Thyroid gland (tissue), 4 donors: Measurements from ENCODE around the gene HOMER3.

Source experiments
- CTCF ChIP-seq, 6 experiments: fragments of 200-600 bp in 3 of 6; fragments of 450-650 bp in 3 of 6; sonication (generic) in 3 of 6; IDR thresholded peaks; one replicate each; pipeline ENCODE4 v1.5.1; 2016 to 2019; ENCODE audit warnings: antibody characterized with exemption in 6 of 6, mild to moderate bottlenecking in 2 of 6, inconsistent platforms in 1 of 6, moderate library complexity in 1 of 6
- POLR2A ChIP-seq, 2 donors: fragments of 450-650 bp; IDR thresholded peaks; one replicate each; pipeline ENCODE4 v1.6.1; 2017; ENCODE audit warnings: antibody characterized with exemption in 2 of 2, mild to moderate bottlenecking in 2 of 2, moderate library complexity in 1 of 2

- TF ChIP-seq CTCF (IDR thresholded peaks at IDR 0.05): no peak
- TF ChIP-seq POLR2A (IDR thresholded peaks at IDR 0.05): no peak
These were observed 21.2 kb downstream of the HOMER3 start for GRCh38 chr19:18919900-18920214.
